Activated naive CD8-positive, alpha-beta T cell treated with anti-CD3 and anti-CD28 coated beads, Interleukin-2, amount 50 U/mL, for 24 hours (primary cell): Measurements from ENCODE around the gene GBGT1.

Source experiments
- ATAC-seq: fragments of 150-1000 bp; cut with Tn5 transposase; one replicate; pipeline ENCODE4 v1.10.0; 2021
- DNase-seq: peaks from one replicate; pipeline ENCODE4 v3.0.0; 2021
- H3K27ac Mint-ChIP-seq: one replicate; pipeline ENCODE4 v1.8.0; 2021; ENCODE audit warnings: mild to moderate bottlenecking, mixed read lengths
- H3K27me3 Mint-ChIP-seq: one replicate; pipeline ENCODE4 v1.8.0; 2021; ENCODE audit warnings: mixed read lengths
- H3K36me3 Mint-ChIP-seq: one replicate; pipeline ENCODE4 v1.8.0; 2021; ENCODE audit warnings: low read depth, mixed read lengths
- H3K4me1 Mint-ChIP-seq: one replicate; pipeline ENCODE4 v1.8.0; 2021; ENCODE audit warnings: mixed read lengths
- H3K4me3 Mint-ChIP-seq: one replicate; pipeline ENCODE4 v1.8.0; 2021; ENCODE audit warnings: mild to moderate bottlenecking, moderate library complexity, mixed read lengths
- H3K9me3 Mint-ChIP-seq: one replicate; pipeline ENCODE4 v1.8.0; 2021; ENCODE audit warnings: mixed read lengths

Gene GBGT1

GRCh38 chr9:133134388-133135145, 29.1 kb downstream of the GBGT1 start:
- Mint-ChIP-seq H3K4me3 (peak overlapping the region; percentile 44), H3K9me3 (no peaks in the 10 kb centered on the region), H3K27ac (peak overlapping the region; percentile 96), H3K27me3 (no peaks in the 10 kb centered on the region), H3K36me3 (peaks cover 12% of the 10 kb centered on the region), H3K4me1 (peaks cover 77% of the 10 kb centered on the region)
- DNase-seq, result no peak
- ATAC-seq, result peak; percentile 13

GRCh38 chr9:133133681-133134387, 29.9 kb downstream of the GBGT1 start:
- Mint-ChIP-seq H3K36me3 (peaks cover 11% of the 10 kb centered on the region), H3K4me1 (peaks cover 78% of the 10 kb centered on the region)

GRCh38 chr9:133132174-133132573, 31.5 kb downstream of the GBGT1 start:
- DNase-seq, result no peak
- no peaks in the 10 kb centered on the region for H3K27me3 Mint-ChIP-seq
- no peak for ATAC-seq
- no peaks in the 10 kb centered on the region for H3K9me3 Mint-ChIP-seq
- H3K27ac Mint-ChIP-seq, result peak overlapping the region; percentile 95
- peaks cover 9% of the 10 kb centered on the region for H3K36me3 Mint-ChIP-seq
- peaks cover 81% of the 10 kb centered on the region for H3K4me1 Mint-ChIP-seq
- no peak overlapping the region for H3K4me3 Mint-ChIP-seq

More at GRCh38 chr9:133133681-133134387, 29.9 kb downstream of the GBGT1 start:
- no peaks in the 10 kb centered on the region for H3K27me3 Mint-ChIP-seq
- no peaks in the 10 kb centered on the region for H3K9me3 Mint-ChIP-seq
- DNase-seq (peak; percentile 81), ATAC-seq (peak; percentile 90)
- H3K27ac Mint-ChIP-seq, result peak overlapping the region; percentile 96
- H3K4me3 Mint-ChIP-seq, result peak overlapping the region; percentile 44

GRCh38 chr9:133131506-133131905, 32.2 kb downstream of the GBGT1 start:
- H3K4me3 Mint-ChIP-seq, result peak overlapping the region; percentile 73
- H3K4me1 Mint-ChIP-seq, result peaks cover 84% of the 10 kb centered on the region
- H3K9me3 Mint-ChIP-seq, result no peaks in the 10 kb centered on the region
- H3K36me3 Mint-ChIP-seq, result peaks cover 9% of the 10 kb centered on the region
- H3K27ac Mint-ChIP-seq, result peak overlapping the region; percentile 95
- no peak for ATAC-seq
- no peaks in the 10 kb centered on the region for H3K27me3 Mint-ChIP-seq
- DNase-seq, result no peak

- H3K27me3 Mint-ChIP-seq, result no peaks in the 10 kb centered on the region
- H3K27ac Mint-ChIP-seq, result peak overlapping the region; percentile 95
- peaks cover 86% of the 10 kb centered on the region for H3K4me1 Mint-ChIP-seq
Observed at GRCh38 chr9:133130685-133131244, 32.9 kb downstream of the GBGT1 start.

GRCh38 chr9:133129001-133129795, 34.5 kb downstream of the GBGT1 start:
- DNase-seq (no peak), ATAC-seq (no peak)
- Mint-ChIP-seq H3K4me1 (peaks cover 84% of the 10 kb centered on the region), H3K36me3 (peaks cover 4% of the 10 kb centered on the region), H3K9me3 (no peaks in the 10 kb centered on the region), H3K27ac (peak overlapping the region; percentile 38), H3K4me3 (peak overlapping the region; percentile 43), H3K27me3 (no peaks in the 10 kb centered on the region)

More at GRCh38 chr9:133130685-133131244, 32.9 kb downstream of the GBGT1 start:
- Mint-ChIP-seq H3K4me3 (peak overlapping the region; percentile 73), H3K9me3 (no peaks in the 10 kb centered on the region), H3K36me3 (peaks cover 5% of the 10 kb centered on the region)
- ATAC-seq (peak; percentile 30), DNase-seq (peak; percentile 51)

GRCh38 chr9:133128152-133128551, 35.6 kb downstream of the GBGT1 start:
- H3K36me3 Mint-ChIP-seq, result peaks cover 4% of the 10 kb centered on the region
- ATAC-seq, result no peak

GRCh38 chr9:133127340-133127981, 36.3 kb downstream of the GBGT1 start:
- ATAC-seq (peak; percentile 45), DNase-seq (peak; percentile 55)
- Mint-ChIP-seq H3K4me3 (peak overlapping the region; percentile 63), H3K27me3 (no peaks in the 10 kb centered on the region), H3K27ac (no peak overlapping the region), H3K4me1 (peaks cover 77% of the 10 kb centered on the region), H3K9me3 (no peaks in the 10 kb centered on the region), H3K36me3 (peaks cover 4% of the 10 kb centered on the region)

More at GRCh38 chr9:133128152-133128551, 35.6 kb downstream of the GBGT1 start:
- Mint-ChIP-seq H3K27me3 (no peaks in the 10 kb centered on the region), H3K4me3 (peak overlapping the region; percentile 63), H3K9me3 (no peaks in the 10 kb centered on the region), H3K4me1 (peaks cover 80% of the 10 kb centered on the region), H3K27ac (peak overlapping the region; percentile 31)
- DNase-seq, result no peak

- Mint-ChIP-seq H3K36me3 (peaks cover 4% of the 10 kb centered on the region), H3K4me1 (peaks cover 76% of the 10 kb centered on the region), H3K4me3 (peak overlapping the region; percentile 56), H3K27ac (peak overlapping the region; percentile 60), H3K9me3 (no peaks in the 10 kb centered on the region), H3K27me3 (no peaks in the 10 kb centered on the region)
- no peak for ATAC-seq
- DNase-seq, result no peak
Observed at GRCh38 chr9:133126697-133127339, 36.9 kb downstream of the GBGT1 start.

GRCh38 chr9:133125941-133126696, 37.6 kb downstream of the GBGT1 start:
- DNase-seq (no peak), ATAC-seq (peak; percentile 16)
- no peaks in the 10 kb centered on the region for H3K9me3 Mint-ChIP-seq
- H3K4me3 Mint-ChIP-seq, result peak overlapping the region; percentile 56
- no peaks in the 10 kb centered on the region for H3K27me3 Mint-ChIP-seq
- H3K27ac Mint-ChIP-seq, result peak overlapping the region; percentile 60
- peaks cover 4% of the 10 kb centered on the region for H3K36me3 Mint-ChIP-seq
- H3K4me1 Mint-ChIP-seq, result peaks cover 75% of the 10 kb centered on the region

- H3K27me3 Mint-ChIP-seq, result no peaks in the 10 kb centered on the region
- H3K4me1 Mint-ChIP-seq, result peaks cover 71% of the 10 kb centered on the region
- no peak overlapping the region for H3K4me3 Mint-ChIP-seq
- ATAC-seq, result no peak
- no peaks in the 10 kb centered on the region for H3K9me3 Mint-ChIP-seq
- H3K27ac Mint-ChIP-seq, result no peak overlapping the region
- no peak for DNase-seq
- H3K36me3 Mint-ChIP-seq, result peaks cover 2% of the 10 kb centered on the region
Observed at GRCh38 chr9:133124907-133125275, 38.8 kb downstream of the GBGT1 start.

- Mint-ChIP-seq H3K36me3 (peaks cover 2% of the 10 kb centered on the region), H3K4me3 (no peak overlapping the region), H3K27ac (no peak overlapping the region), H3K4me1 (peaks cover 69% of the 10 kb centered on the region), H3K9me3 (no peaks in the 10 kb centered on the region), H3K27me3 (no peaks in the 10 kb centered on the region)
- DNase-seq (no peak), ATAC-seq (no peak)
Observed at GRCh38 chr9:133124123-133124906, 39.4 kb downstream of the GBGT1 start.
